ENCODE results near the gene SDHC. TPM values are rescaled to one million over a fixed set of nuclear protein-coding genes. Genes with fewer than 3 reads are reported as not detected.

Gene SDHC
- total and polyA plus RNA-seq, 2 of the 8 experiments (the other 6 are each of a cell fraction or from before 2014, with no cell fraction given): 224 to 305 TPM

DNA sequence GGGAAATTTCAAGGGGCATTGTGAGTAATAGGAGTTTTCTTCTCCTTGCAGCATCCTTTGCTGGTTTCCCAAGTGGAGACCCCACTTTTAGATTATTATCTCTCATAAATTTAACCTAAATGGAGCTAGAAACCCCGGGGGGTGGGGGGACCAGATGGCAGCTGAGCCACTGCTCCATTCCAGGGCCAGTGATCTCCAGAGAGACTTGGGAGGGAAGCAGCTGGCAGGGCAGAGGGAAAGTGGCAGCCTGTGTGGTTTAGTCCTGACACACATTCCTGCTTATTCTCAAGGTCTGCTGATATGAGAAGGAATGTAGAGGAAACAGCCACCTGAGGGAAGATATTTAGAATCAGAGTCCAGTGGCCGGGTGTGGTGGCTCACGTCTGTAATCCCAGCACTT, 39.3 kb upstream of the SDHC start (continued):
- TF ChIP-seq CHD7 (IDR thresholded peaks at IDR 0.05; ENCODE audit: insufficient replicate concordance, low read length): no peak
- no peak for TF ChIP-seq RBBP5 (IDR thresholded peaks at IDR 0.05; ENCODE audit: borderline replicate concordance, low read depth, low read length)
- TF ChIP-seq RFX5 (IDR thresholded peaks at IDR 0.05; ENCODE audit: borderline replicate concordance, low read depth, low read length): no peak
- TF ChIP-seq RAD21 (IDR thresholded peaks at IDR 0.05 in 1 of 2, conservative IDR thresholded peaks at IDR 0.05 in 1 of 2; ENCODE audit: low read depth in 2 of 2, low read length in 2 of 2): no peak
- no peak for TF ChIP-seq ATF3 (IDR thresholded peaks at IDR 0.05; ENCODE audit: insufficient read depth, low read depth, low read length)
- no peak for TF ChIP-seq JUND (IDR thresholded peaks at IDR 0.05; ENCODE audit: low read length)
- TF ChIP-seq SIX5 (IDR thresholded peaks at IDR 0.05; ENCODE audit: low read depth, low read length): no peak
- TF ChIP-seq SP2 (IDR thresholded peaks at IDR 0.05; ENCODE audit: low read length): no peak
- TF ChIP-seq RNF2 (IDR thresholded peaks at IDR 0.05; ENCODE audit: borderline replicate concordance, low read depth, low read length, missing control alignments, poor library complexity, severe bottlenecking): no peak

All from H1 (cell line).